Measurements from ENCODE around the gene EXOC3L4. TPM values are rescaled to one million over a fixed set of nuclear protein-coding genes. Genes with fewer than 3 reads are reported as not detected.
A peak's percentile ranks its signal among the peaks of the same experiment; 100 is the strongest.

Gene EXOC3L4
- total RNA-seq, 1 donor from 2014 or later = not detected

- DNase-seq = no peak
Measured at GRCh38 chr14:103070971-103071542, 23.5 kb upstream of the EXOC3L4 start.

DNA sequence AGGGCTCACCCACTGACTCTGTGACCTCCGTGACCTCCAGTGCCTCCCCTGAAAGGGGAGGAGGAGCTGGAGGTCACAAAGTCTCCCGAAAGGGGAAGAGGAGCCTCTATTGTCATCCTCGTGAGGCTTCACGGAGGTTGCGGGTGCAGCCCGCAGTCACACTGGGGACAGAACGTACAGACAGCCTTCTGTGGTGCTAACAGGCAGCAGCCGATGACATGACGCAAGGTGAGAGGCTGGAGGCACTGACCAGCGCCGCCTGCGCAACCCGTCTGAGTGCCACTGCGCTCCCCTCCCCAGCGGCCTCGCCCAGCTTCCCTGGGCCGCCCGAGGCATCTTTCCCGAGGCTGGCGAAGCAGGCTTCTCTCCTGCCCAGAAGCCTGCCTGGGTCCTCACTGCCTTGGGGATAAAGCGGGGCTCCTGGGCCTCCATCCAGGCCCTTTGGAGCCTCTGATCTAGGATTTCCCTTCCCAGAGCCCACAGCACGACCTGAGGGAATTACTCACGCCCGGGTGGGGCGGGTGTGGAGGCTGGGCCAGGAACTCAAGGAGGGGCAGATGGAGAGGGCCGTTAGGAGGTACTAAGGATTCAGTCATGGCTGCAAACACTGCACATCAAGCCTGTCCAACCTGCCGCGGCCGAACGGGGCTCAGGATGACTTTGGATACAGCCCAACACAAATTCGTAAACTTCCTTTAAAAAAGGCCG lies 22.8 kb upstream of the EXOC3L4 start:
- DNase-seq = peak; percentile 42

GRCh38 chr14:103072595-103073366 lies 21.7 kb upstream of the EXOC3L4 start:
- DNase-seq = no peak

DNA sequence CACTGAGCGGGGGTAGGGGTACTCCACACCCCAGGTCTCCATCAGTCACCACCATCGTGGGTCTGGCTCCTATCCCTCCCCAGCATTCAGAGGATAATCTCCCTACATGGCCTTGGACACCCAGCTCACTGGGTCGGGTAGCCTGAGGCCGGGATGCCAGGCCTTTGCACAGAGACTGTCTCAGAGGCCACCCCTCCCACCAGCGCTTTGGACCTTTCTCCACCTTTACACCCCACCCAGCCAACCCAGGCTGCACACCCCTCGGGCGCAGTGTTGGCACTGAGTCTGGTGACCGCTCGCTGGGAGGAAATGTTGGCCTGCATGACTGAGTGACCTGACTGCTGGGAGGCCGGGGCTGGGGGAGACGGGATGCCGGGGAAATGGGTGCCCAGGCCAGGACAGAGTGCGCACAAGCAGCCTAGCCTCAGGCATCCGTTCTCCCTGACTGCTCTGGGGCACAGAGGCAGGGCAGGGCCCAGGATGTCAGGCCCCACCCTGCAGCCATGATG lies 21.1 kb upstream of the EXOC3L4 start:
- DNase-seq = no peak

GRCh38 chr14:103073876-103074728 lies 20.4 kb upstream of the EXOC3L4 start:
- no peak for DNase-seq

DNA sequence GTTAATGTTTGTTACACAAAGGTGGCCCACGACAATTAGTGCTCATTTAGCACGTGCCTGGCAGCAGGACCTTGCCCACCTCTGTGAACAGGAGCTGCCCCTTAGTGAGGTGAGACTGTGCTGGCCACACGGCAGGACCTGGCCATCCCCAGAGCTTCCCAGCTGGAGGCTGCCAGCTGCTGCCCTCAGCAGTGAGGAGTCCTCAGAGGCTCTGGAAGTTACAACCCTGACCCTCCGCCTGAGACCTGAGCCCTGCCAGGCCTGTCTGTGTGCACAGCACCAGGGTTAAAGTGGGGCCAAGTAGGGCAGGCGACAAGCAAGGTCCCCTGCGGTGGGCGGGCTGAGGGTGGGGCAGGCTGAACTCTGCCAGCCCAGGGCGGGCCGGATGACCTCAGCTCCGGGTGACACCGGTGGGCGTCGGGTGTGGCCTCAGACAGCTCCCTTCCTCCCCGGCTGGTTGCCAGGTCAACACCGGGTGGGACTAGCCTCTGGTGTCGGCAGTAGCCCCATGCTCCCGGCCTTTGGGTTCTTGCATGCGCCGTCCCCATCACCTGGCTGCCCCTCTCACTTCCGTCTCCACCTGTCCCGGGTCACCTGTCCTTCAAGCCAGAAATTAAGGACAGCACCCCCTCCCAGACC lies 19.7 kb upstream of the EXOC3L4 start:
- DNase-seq = no peak

GRCh38 chr14:103078420-103078749 lies 16.1 kb upstream of the EXOC3L4 start:
- peak; percentile 88 for DNase-seq

GRCh38 chr14:103078860-103079587 lies 15.5 kb upstream of the EXOC3L4 start:
- DNase-seq = no peak

- DNase-seq = no peak
Measured at GRCh38 chr14:103081951-103082350, 12.6 kb upstream of the EXOC3L4 start.

- DNase-seq = no peak
Measured at GRCh38 chr14:103084021-103084919, 10.3 kb upstream of the EXOC3L4 start, which contains the start of gene LBHD2. Gene LBHD2 (plus strand): TSS chr14:103084210. CDS start chr14:103086013, 1,803 bp downstream.

DNA sequence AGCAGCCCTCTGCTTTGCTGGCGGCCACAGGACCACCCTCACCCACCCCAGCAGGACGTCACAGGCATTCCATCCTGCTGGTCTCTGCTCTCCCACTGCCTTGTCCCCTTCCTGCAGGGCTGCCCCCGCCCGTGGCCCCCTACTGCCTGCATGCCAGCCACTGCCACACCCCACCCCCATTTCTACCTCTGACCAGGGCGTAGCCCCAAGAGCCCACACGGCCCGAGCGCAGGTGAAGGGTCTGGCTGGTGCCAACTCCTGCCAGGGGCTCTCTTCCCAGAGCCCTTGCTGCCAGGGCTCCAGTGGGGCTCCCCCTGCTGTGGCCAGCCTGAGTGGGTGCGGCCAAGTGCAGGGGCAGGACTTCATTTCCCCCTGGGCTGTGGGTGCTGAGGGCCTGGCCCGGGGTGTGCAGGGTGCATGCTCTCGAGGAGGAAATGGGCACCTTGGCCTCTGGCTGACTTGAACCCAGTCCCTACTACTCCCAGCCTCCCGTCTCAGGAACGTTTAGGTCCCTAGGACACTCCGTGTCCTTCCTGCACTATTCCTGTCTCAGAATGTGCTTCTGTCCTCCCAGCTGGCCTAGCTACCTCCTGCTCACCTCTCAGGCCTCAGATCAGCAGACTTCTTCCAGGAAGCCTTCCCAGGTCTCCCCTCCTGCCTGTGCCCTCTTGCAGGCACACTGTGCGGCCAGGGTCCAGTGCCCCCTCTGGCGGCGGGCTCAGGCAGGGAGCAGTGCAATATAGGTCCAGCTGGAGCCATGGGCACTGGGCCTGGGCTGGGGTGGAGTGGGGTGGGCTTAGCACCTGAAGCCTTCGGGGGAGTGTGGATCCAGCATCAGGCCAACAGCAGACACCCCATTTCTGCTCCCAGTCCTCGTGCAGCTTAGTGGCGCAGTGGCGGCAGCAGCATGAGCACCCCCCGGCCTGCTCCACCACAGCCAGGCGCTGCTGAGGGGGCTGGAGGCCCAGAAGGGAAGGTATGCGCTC lies 9.1 kb upstream of the EXOC3L4 start:
- peak; percentile 39 for DNase-seq

DNA sequence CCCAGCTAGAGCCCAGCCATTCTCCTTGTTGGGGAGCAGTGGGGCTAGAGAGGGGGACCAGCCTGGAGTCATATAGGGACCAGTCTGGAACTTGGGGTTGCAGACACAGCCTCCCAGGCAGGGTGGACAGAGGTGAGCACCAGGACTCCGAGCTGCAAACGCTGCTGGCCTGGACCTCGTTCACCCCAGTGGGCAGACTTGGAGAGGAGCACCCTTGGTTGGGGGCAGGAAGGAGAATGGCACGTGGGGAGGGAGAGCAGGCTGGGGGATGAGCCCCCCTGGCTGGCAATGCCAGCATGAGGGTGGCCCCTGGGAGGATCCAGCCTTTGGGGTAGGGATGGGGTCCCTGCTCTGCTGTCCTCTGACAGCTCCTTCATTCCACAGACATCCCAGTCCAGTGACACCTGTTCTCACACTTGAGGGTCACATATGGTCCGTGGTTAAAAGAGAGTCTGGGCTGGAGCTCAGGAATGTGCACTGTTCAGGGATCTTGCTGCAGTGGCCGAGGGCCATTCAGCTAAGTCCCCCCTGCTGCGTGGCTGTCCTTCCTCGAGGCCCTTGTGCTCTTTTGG lies 7.7 kb upstream of the EXOC3L4 start:
- no peak for DNase-seq

GRCh38 chr14:103087343-103087835 lies 7.1 kb upstream of the EXOC3L4 start:
- DNase-seq = no peak

GRCh38 chr14:103088921-103089320 lies 5.6 kb upstream of the EXOC3L4 start:
- no peak for DNase-seq

GRCh38 chr14:103089386-103090335 lies 4.9 kb upstream of the EXOC3L4 start:
- DNase-seq = no peak

GRCh38 chr14:103090481-103091020 lies 4.0 kb upstream of the EXOC3L4 start:
- DNase-seq = no peak
